IMR-90 (cell line): Measurements from ENCODE around the gene NRXN2. TPM values are rescaled to one million over a fixed set of nuclear protein-coding genes. Genes with fewer than 3 reads are reported as not detected.
A peak's percentile ranks its signal among the peaks of the same experiment; 100 is the strongest.

Experiments used
- ATAC-seq: fragments of 200-7000 bp; cut with Tn5 transposase; 2 replicates; pipeline ENCODE4 v1.9.1; 2020; ENCODE audit warnings: low read depth, mild to moderate bottlenecking, moderate library complexity
- BruUV-seq: library from RNA; stranded (reverse); fragments of 400-500 nt; replicated peaks from 2 replicates; lab custom pipeline; 2021; lab: Mats Ljungman, UMichigan
- CTCF ChIA-PET: fragments of 300-600 bp; formaldehyde crosslinking; extraction: SDS; loops from one replicate; lab custom pipeline; 2021; ENCODE audit warnings: antibody characterized with exemption; lab: Yijun Ruan, JAX
- POLR2A ChIA-PET: fragments of 300-600 bp; sonication (Branson Sonifier 250); formaldehyde crosslinking; loops from one replicate; lab custom pipeline; 2022; ENCODE audit warnings: antibody characterized with exemption; ENCODE audit not compliant: unreplicated experiment; lab: Charles Lee
- DNase-seq: peaks from one replicate; pipeline ENCODE4 v3.0.0; 2013
- H2AFZ ChIP-seq: replicated peaks from 2 replicates; pipeline ENCODE3; 2013; ENCODE audit warnings: low read length, mild to moderate bottlenecking; ENCODE audit not compliant: poor library complexity
- H2AK5ac ChIP-seq: 2 replicates; pipeline ENCODE4 v1.6.1; 2013; ENCODE audit warnings: low read depth, low read length, inconsistent platforms
- H2AK9ac ChIP-seq: replicated peaks from 2 replicates; pipeline ENCODE3; 2013; ENCODE audit warnings: mild to moderate bottlenecking, low read depth, low read length, moderate library complexity; ENCODE audit not compliant: poor library complexity
- H2BK120ac ChIP-seq: 2 replicates; pipeline ENCODE4 v1.6.1; 2013; ENCODE audit warnings: low read depth, low read length, inconsistent platforms
- H2BK15ac ChIP-seq: 3 replicates; pipeline ENCODE4 v1.6.1; 2013; ENCODE audit warnings: low read depth, low read length, inconsistent platforms
- H2BK20ac ChIP-seq: 2 replicates; pipeline ENCODE4 v1.6.1; 2013; ENCODE audit warnings: low read depth, mild to moderate bottlenecking, inconsistent platforms, low read length, moderate library complexity
- H2BK5ac ChIP-seq: 2 replicates; pipeline ENCODE4 v1.6.1; 2013; ENCODE audit warnings: mild to moderate bottlenecking, low read depth, low read length, inconsistent platforms; ENCODE audit not compliant: poor library complexity, severe bottlenecking
- H3K14ac ChIP-seq: replicated peaks from 2 replicates; pipeline ENCODE4 v1.6.1; 2013; ENCODE audit warnings: low read depth, low read length, inconsistent platforms
- H3K18ac ChIP-seq: 2 replicates; pipeline ENCODE4 v1.6.1; 2013; ENCODE audit warnings: low read depth, low read length, control low read depth
- H3K23ac ChIP-seq: 2 replicates; pipeline ENCODE4 v1.6.1; 2013; ENCODE audit warnings: low read depth, low read length, inconsistent platforms
- H3K27ac ChIP-seq: 2 replicates; pipeline ENCODE4 v1.5.1; 2013; ENCODE audit warnings: mild to moderate bottlenecking, control low read depth, low read length; ENCODE audit not compliant: insufficient read depth
- H3K27me3 ChIP-seq: 2 replicates; pipeline ENCODE4 v1.6.1; 2013; ENCODE audit warnings: low read length; ENCODE audit not compliant: control insufficient read depth, insufficient read depth
- H3K36me3 ChIP-seq: 2 replicates; pipeline ENCODE4 v1.6.1; 2013; ENCODE audit warnings: low read length, mixed read lengths; ENCODE audit not compliant: control insufficient read depth, insufficient read depth
- H3K4ac ChIP-seq: 2 replicates; pipeline ENCODE4 v1.6.1; 2013; ENCODE audit warnings: low read depth, low read length, inconsistent platforms
- H3K4me1 ChIP-seq: 2 replicates; pipeline ENCODE4 v1.6.1; 2013; ENCODE audit warnings: low read length, mixed read lengths; ENCODE audit not compliant: control insufficient read depth, insufficient read depth
- H3K4me2 ChIP-seq: 2 replicates; pipeline ENCODE4 v1.6.1; 2013; ENCODE audit warnings: low read depth, mild to moderate bottlenecking, control low read depth, low read length, moderate library complexity
- H3K4me3 ChIP-seq: 2 replicates; pipeline ENCODE4 v1.5.1; 2013; ENCODE audit warnings: low read depth, mild to moderate bottlenecking, control low read depth, low read length, moderate library complexity; ENCODE audit not compliant: insufficient read depth
- H3K56ac ChIP-seq: 2 replicates; pipeline ENCODE4 v1.6.1; 2013; ENCODE audit warnings: low read length, inconsistent platforms; ENCODE audit not compliant: insufficient read depth; ENCODE audit errors: extremely low read depth
- H3K79me1 ChIP-seq, 2 experiments: 2 replicates each; pipeline ENCODE4 v1.6.1; 2013; ENCODE audit warnings: low read length in 2 of 2, inconsistent platforms in 1 of 2, low read depth in 1 of 2
- H3K9ac ChIP-seq: 2 replicates; pipeline ENCODE4 v1.6.1; 2013; ENCODE audit warnings: low read depth, low read length, control low read depth
- H3K9me1 ChIP-seq: 2 replicates; pipeline ENCODE4 v1.6.1; 2013; ENCODE audit warnings: low read length, inconsistent platforms; ENCODE audit not compliant: insufficient read depth
- H3K9me3 ChIP-seq: 2 replicates; pipeline ENCODE4 v1.6.1; 2013; ENCODE audit warnings: low read length; ENCODE audit not compliant: control insufficient read depth, insufficient read depth
- H4K20me1 ChIP-seq: 2 replicates; pipeline ENCODE4 v1.6.1; 2013; ENCODE audit warnings: low read length, inconsistent platforms; ENCODE audit not compliant: insufficient read depth
- H4K5ac ChIP-seq: 2 replicates; pipeline ENCODE4 v1.6.1; 2013; ENCODE audit warnings: mild to moderate bottlenecking, low read depth, low read length, control low read depth
- H4K8ac ChIP-seq, 2 experiments: 2 replicates each; pipeline ENCODE4 v1.6.1; 2013; ENCODE audit warnings: low read depth in 2 of 2, low read length in 2 of 2, control low read depth in 1 of 2, inconsistent platforms in 1 of 2
- H4K91ac ChIP-seq: 2 replicates; pipeline ENCODE4 v1.6.1; 2013; ENCODE audit warnings: low read depth, low read length, inconsistent platforms; ENCODE audit not compliant: insufficient read depth
- CTCF ChIP-seq: conservative IDR thresholded peaks from 2 replicates; pipeline ENCODE4 v1.5.1; 2012; ENCODE audit warnings: mild to moderate bottlenecking, low read depth, low read length, improper control_type of control experiment
- MAFK ChIP-seq: IDR thresholded peaks from 2 replicates; pipeline ENCODE4 v1.6.1; 2012; ENCODE audit warnings: low read depth, low read length, improper control_type of control experiment
- NFE2L2 ChIP-seq: fragments of 150-350 bp; IDR thresholded peaks from 2 replicates; pipeline ENCODE4 v1.6.1; 2016; ENCODE audit warnings: low read depth, mild to moderate bottlenecking, low read length
- WGBS, 2 experiments: methylation state at CpG; one replicate each; pipeline versions ENCODE4 v1.1.5 to v1.1.7; 2013; ENCODE audit warnings: missing lambda C conversion rate in 2 of 2; ENCODE audit not compliant: insufficient read length in 1 of 2; ENCODE audit errors: extremely low coverage in 2 of 2; 5-methylcytosine and 5-hydroxymethylcytosine counted together
- dilution Hi-C: fragments of 300-500 bp; cut with HindIII; formaldehyde crosslinking; loops from one replicate; pipeline ENCODE4 v1.14.3; 2018; ENCODE audit warnings: low sequenced_read_pairs; ENCODE audit not compliant: unreplicated experiment
- in situ Hi-C: fragments of 300-500 bp; cut with MboI; formaldehyde crosslinking; loops from 3 replicates; pipeline ENCODE4 v1.14.3; 2019; ENCODE audit warnings: low sequenced_read_pairs, inconsistent platforms, mixed read lengths
- intact Hi-C: fragments of 100-400 bp; cut with micrococcal nuclease; formaldehyde crosslinking; loops from 2 replicates; pipeline ENCODE4 v1.10.0; 2022
- polyA plus RNA-seq, 3 experiments: library from polyadenylated mRNA; depleted of rRNA; stranded (reverse); fragments of >200 nt; gene quantifications; 2 replicates each; pipeline ENCODE4 v1.2.3, GENCODE V29; 2012; ENCODE audit warnings: low replicate concordance in 1 of 3
- total RNA-seq: library from RNA; depleted of rRNA; stranded (reverse); fragments of >200 nt; gene quantifications from 2 replicates; pipeline ENCODE4 v1.2.3, GENCODE V29; 2012

NRXN2 gene
- total and polyA plus RNA-seq, 2 of the 4 experiments (the other 2 are of a cell fraction), result 0.18 to 0.22 TPM

DNA sequence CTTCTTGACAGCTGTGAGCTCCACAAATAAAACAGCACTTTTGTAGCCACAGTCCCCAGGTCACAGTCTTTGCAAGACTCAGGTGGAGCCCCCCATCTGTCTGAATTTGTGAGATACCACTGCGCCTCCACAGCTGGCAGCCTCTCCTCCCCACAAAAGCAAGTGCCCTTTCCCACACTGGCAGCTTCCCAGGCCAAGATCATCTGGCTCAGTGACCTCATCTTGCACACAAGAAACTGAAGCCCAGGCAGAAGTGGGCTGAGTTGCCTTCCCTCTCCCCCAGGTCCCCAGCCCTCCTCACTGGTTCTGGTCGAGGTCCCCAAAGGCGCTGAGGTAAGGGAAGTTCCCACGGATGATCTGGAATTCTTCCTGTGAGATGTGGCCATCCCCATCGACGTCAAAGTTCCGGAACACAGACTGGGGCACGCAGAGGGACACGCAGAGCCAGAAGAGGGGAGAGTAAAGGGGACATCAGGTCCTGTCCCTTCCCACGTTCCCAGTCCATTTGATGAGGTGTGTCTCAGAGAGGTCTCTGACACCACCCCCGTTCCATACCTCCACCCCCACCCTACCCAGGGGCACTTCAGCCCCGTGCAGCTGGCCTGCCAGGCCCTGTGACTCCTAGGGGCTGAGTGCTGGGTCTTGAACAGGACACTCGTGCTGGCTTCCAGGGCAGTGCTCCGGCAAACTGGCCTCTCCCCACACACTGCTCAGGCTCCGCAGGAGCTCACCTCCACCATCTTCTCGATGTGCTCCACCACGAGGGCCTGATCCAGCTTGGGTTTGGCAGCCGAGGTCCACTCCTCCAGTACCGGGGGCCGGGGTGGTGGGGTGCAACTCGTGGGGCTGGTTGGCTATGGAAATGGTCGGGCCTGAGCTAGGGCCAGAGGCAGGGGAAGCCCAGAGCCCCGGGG, 12.1 kb upstream of the NRXN2 start:
- H4K8ac ChIP-seq, result no peak overlapping the region
- no peaks in the 10 kb centered on the region for H4K20me1 ChIP-seq
- H2AK9ac ChIP-seq, result no peak overlapping the region
- BruUV-seq, result no TSS peak
- ChIA-PET POLR2A (no interaction called here), CTCF (interaction anchor here (1.2 kb wide), 1 partner anchor 46 kb away, joined by 3 read pairs; no protein-coding TSS in a partner anchor)
- H3K79me1 ChIP-seq, result no peaks in the 10 kb centered on the region
- dilution Hi-C loops, result no loop called here
- ATAC-seq (no peak), DNase-seq (no peak)
- no peak overlapping the region for H3K23ac ChIP-seq
- no peak overlapping the region for H3K56ac ChIP-seq
- in situ Hi-C loops, result no loop called here
- no peak overlapping the region for H3K27ac ChIP-seq
- H3K36me3 ChIP-seq, result no peaks in the 10 kb centered on the region
- no peak for TF ChIP-seq MAFK
- TF ChIP-seq NFE2L2, result no peak
- no peak for TF ChIP-seq CTCF
- H2BK20ac ChIP-seq, result no peak overlapping the region
- H3K4ac ChIP-seq, result no peak overlapping the region
- peaks cover 64% of the 10 kb centered on the region for H3K27me3 ChIP-seq
- H3K9me1 ChIP-seq, result no peaks in the 10 kb centered on the region
- H2AFZ ChIP-seq, result peak overlapping the region; percentile 38
- no peaks in the 10 kb centered on the region for H3K4me1 ChIP-seq
- no peak overlapping the region for H2BK5ac ChIP-seq
- H3K9ac ChIP-seq, result no peak overlapping the region
- H3K4me2 ChIP-seq, result no peak overlapping the region
- no peak overlapping the region for H4K91ac ChIP-seq
- H3K14ac ChIP-seq, result no peak overlapping the region
- no peak overlapping the region for H3K18ac ChIP-seq
- intact Hi-C loops, result no loop called here
- H2BK15ac ChIP-seq, result no peak overlapping the region
- no peak overlapping the region for H2AK5ac ChIP-seq
- H3K9me3 ChIP-seq, result no peaks in the 10 kb centered on the region
- H2BK120ac ChIP-seq, result no peak overlapping the region
- 57% methylated on average over 3 of the region's 23 CpGs; no CpG with 5 or more reads in 1 of the 2 experiments for WGBS, 2 experiments
- H4K5ac ChIP-seq, result no peak overlapping the region
- no peak overlapping the region for H3K4me3 ChIP-seq
